Measurements from ENCODE around the gene PIERCE2.

- TF ChIP-seq, protein P1, sequence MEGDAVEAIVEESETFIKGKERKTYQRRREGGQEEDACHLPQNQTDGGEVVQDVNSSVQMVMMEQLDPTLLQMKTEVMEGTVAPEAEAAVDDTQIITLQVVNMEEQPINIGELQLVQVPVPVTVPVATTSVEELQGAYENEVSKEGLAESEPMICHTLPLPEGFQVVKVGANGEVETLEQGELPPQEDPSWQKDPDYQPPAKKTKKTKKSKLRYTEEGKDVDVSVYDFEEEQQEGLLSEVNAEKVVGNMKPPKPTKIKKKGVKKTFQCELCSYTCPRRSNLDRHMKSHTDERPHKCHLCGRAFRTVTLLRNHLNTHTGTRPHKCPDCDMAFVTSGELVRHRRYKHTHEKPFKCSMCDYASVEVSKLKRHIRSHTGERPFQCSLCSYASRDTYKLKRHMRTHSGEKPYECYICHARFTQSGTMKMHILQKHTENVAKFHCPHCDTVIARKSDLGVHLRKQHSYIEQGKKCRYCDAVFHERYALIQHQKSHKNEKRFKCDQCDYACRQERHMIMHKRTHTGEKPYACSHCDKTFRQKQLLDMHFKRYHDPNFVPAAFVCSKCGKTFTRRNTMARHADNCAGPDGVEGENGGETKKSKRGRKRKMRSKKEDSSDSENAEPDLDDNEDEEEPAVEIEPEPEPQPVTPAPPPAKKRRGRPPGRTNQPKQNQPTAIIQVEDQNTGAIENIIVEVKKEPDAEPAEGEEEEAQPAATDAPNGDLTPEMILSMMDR (conservative IDR thresholded peaks at IDR 0.05 in 1 of 2, IDR thresholded peaks at IDR 0.05 in 1 of 2; ENCODE audit: extremely low read depth in 1 of 2, insufficient read depth in 1 of 2, low read depth in 1 of 2, low read length in 2 of 2), result no peak
- no peak for TF ChIP-seq EZH2 (IDR thresholded peaks at IDR 0.05; ENCODE audit: borderline replicate concordance, low read length)
Observed at GRCh38 chr15:55383687-55384086, 24.6 kb upstream of the PIERCE2 start.
